ENCODE data around the gene CDH6. TPM values are rescaled to one million over a fixed set of nuclear protein-coding genes. Genes with fewer than 3 reads are reported as not detected.

The CDH6 gene
- total and polyA plus RNA-seq, 2 experiments from 2014 or later = 0.60 to 1.1 TPM

DNA sequence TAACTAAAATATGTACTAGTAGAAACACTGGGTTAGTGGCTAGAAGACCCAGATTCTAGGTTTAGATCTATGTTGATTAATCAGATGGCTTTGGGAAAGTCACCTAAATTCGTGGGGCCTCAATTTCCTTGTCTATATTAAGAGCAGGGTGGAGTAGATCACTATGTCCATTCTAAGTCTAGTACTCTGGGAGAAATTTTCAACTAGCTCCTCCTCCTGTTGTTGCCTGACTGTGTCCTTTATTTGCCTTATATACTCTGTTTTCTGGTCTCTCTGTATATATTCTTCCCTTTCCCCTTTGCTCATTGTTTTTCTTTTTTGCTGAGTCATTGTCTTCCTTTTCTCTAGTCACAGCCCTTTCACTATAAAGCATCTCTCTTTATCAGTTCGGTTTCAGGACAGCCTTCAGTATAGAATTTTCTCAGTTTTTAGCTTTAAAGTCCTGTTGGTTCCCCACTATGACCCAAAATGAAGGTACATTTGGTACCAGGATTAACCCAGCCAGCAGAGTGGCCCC is 44.5 kb upstream of the CDH6 start (continued):
- TF ChIP-seq, protein P1, sequence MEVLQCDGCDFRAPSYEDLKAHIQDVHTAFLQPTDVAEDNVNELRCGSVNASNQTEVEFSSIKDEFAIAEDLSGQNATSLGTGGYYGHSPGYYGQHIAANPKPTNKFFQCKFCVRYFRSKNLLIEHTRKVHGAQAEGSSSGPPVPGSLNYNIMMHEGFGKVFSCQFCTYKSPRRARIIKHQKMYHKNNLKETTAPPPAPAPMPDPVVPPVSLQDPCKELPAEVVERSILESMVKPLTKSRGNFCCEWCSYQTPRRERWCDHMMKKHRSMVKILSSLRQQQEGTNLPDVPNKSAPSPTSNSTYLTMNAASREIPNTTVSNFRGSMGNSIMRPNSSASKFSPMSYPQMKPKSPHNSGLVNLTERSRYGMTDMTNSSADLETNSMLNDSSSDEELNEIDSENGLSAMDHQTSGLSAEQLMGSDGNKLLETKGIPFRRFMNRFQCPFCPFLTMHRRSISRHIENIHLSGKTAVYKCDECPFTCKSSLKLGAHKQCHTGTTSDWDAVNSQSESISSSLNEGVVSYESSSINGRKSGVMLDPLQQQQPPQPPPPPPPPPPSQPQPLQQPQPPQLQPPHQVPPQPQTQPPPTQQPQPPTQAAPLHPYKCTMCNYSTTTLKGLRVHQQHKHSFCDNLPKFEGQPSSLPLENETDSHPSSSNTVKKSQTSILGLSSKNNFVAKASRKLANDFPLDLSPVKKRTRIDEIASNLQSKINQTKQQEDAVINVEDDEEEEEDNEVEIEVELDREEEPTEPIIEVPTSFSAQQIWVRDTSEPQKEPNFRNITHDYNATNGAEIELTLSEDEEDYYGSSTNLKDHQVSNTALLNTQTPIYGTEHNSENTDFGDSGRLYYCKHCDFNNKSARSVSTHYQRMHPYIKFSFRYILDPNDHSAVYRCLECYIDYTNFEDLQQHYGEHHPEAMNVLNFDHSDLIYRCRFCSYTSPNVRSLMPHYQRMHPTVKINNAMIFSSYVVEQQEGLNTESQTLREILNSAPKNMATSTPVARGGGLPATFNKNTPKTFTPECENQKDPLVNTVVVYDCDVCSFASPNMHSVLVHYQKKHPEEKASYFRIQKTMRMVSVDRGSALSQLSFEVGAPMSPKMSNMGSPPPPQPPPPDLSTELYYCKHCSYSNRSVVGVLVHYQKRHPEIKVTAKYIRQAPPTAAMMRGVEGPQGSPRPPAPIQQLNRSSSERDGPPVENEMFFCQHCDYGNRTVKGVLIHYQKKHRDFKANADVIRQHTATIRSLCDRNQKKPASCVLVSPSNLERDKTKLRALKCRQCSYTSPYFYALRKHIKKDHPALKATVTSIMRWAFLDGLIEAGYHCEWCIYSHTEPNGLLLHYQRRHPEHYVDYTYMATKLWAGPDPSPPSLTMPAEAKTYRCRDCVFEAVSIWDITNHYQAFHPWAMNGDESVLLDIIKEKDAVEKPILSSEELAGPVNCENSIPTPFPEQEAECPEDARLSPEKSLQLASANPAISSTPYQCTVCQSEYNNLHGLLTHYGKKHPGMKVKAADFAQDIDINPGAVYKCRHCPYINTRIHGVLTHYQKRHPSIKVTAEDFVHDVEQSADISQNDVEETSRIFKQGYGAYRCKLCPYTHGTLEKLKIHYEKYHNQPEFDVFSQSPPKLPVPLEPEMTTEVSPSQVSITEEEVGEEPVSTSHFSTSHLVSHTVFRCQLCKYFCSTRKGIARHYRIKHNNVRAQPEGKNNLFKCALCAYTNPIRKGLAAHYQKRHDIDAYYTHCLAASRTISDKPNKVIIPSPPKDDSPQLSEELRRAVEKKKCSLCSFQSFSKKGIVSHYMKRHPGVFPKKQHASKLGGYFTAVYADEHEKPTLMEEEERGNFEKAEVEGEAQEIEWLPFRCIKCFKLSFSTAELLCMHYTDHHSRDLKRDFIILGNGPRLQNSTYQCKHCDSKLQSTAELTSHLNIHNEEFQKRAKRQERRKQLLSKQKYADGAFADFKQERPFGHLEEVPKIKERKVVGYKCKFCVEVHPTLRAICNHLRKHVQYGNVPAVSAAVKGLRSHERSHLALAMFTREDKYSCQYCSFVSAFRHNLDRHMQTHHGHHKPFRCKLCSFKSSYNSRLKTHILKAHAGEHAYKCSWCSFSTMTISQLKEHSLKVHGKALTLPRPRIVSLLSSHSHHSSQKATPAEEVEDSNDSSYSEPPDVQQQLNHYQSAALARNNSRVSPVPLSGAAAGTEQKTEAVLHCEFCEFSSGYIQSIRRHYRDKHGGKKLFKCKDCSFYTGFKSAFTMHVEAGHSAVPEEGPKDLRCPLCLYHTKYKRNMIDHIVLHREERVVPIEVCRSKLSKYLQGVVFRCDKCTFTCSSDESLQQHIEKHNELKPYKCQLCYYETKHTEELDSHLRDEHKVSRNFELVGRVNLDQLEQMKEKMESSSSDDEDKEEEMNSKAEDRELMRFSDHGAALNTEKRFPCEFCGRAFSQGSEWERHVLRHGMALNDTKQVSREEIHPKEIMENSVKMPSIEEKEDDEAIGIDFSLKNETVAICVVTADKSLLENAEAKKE (CRISPR knock-in tag; IDR thresholded peaks at IDR 0.05) = no peak
- no peak for TF ChIP-seq ZNF331 (CRISPR knock-in tag; IDR thresholded peaks at IDR 0.05; ENCODE audit: low read depth)
- no peak for TF ChIP-seq CREB1 (CRISPR knock-in tag; IDR thresholded peaks at IDR 0.05; ENCODE audit: low read depth)
- TF ChIP-seq EZH2phosphoT487 (IDR thresholded peaks at IDR 0.05; ENCODE audit: unreplicated experiment) = no peak
- no peak for TF ChIP-seq POLR2AphosphoS5 (IDR thresholded peaks at IDR 0.05; ENCODE audit: low read depth)
- no peak for TF ChIP-seq EZH2 (IDR thresholded peaks at IDR 0.05; ENCODE audit: low read depth, unreplicated experiment)
- no peak for TF ChIP-seq JUNB (IDR thresholded peaks at IDR 0.05; ENCODE audit: unreplicated experiment)
- TF ChIP-seq, protein P2, sequence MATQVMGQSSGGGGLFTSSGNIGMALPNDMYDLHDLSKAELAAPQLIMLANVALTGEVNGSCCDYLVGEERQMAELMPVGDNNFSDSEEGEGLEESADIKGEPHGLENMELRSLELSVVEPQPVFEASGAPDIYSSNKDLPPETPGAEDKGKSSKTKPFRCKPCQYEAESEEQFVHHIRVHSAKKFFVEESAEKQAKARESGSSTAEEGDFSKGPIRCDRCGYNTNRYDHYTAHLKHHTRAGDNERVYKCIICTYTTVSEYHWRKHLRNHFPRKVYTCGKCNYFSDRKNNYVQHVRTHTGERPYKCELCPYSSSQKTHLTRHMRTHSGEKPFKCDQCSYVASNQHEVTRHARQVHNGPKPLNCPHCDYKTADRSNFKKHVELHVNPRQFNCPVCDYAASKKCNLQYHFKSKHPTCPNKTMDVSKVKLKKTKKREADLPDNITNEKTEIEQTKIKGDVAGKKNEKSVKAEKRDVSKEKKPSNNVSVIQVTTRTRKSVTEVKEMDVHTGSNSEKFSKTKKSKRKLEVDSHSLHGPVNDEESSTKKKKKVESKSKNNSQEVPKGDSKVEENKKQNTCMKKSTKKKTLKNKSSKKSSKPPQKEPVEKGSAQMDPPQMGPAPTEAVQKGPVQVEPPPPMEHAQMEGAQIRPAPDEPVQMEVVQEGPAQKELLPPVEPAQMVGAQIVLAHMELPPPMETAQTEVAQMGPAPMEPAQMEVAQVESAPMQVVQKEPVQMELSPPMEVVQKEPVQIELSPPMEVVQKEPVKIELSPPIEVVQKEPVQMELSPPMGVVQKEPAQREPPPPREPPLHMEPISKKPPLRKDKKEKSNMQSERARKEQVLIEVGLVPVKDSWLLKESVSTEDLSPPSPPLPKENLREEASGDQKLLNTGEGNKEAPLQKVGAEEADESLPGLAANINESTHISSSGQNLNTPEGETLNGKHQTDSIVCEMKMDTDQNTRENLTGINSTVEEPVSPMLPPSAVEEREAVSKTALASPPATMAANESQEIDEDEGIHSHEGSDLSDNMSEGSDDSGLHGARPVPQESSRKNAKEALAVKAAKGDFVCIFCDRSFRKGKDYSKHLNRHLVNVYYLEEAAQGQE (IDR thresholded peaks at IDR 0.05; ENCODE audit: unreplicated experiment) = no peak
- no peak for TF ChIP-seq NANOG (IDR thresholded peaks at IDR 0.05; ENCODE audit: borderline replicate concordance)
